Stimulated activated CD8-positive, alpha-beta memory T cell treated with anti-CD3 and anti-CD28 coated beads, Interleukin-15, amount 100 ng/mL, for 24 hours (primary cell): ENCODE results near the gene RPL27.

Source experiments
- DNase-seq: peaks from one replicate; pipeline ENCODE4 v3.0.0-alpha.2; 2020; ENCODE audit warnings: low read depth

The RPL27 gene

GRCh38 chr17:43020789-43021740 lies 22.8 kb downstream of the RPL27 start:
- no peak for DNase-seq

GRCh38 chr17:43021741-43022512 lies 23.7 kb downstream of the RPL27 start, which contains the start of gene VAT1:
Gene VAT1, minus strand, starts transcription at chr17:43022385. Its CDS starts 63 bp downstream, at chr17:43022322.
- DNase-seq: peak; percentile 47

- DNase-seq: peak; percentile 43
Observed at GRCh38 chr17:43024407-43025289, 26.4 kb downstream of the RPL27 start, which contains the start of gene RND2. Gene RND2, plus strand, starts transcription at chr17:43025231. Its CDS starts 117 bp downstream, at chr17:43025348.

- DNase-seq: no peak
Observed at GRCh38 chr17:43025290-43025657, 27.1 kb downstream of the RPL27 start.

- no peak for DNase-seq
Observed at GRCh38 chr17:43025766-43026537, 27.7 kb downstream of the RPL27 start.

- DNase-seq: no peak
Observed at GRCh38 chr17:43026595-43026994, 28.4 kb downstream of the RPL27 start.

- DNase-seq: no peak
Observed at GRCh38 chr17:43027091-43028032, 29.1 kb downstream of the RPL27 start.

GRCh38 chr17:43028221-43028861 lies 30.1 kb downstream of the RPL27 start:
- DNase-seq: no peak

GRCh38 chr17:43030137-43030767 lies 32.0 kb downstream of the RPL27 start:
- no peak for DNase-seq

- no peak for DNase-seq
Observed at GRCh38 chr17:43031666-43032065, 33.4 kb downstream of the RPL27 start.

GRCh38 chr17:43033948-43034881 lies 36.0 kb downstream of the RPL27 start:
- DNase-seq: no peak

- no peak for DNase-seq
Observed at GRCh38 chr17:43034894-43035293, 36.7 kb downstream of the RPL27 start.

- no peak for DNase-seq
Observed at GRCh38 chr17:43039646-43040045, 41.4 kb downstream of the RPL27 start.

- no peak for DNase-seq
Observed at GRCh38 chr17:43040655-43041054, 42.4 kb downstream of the RPL27 start.

- DNase-seq: no peak
Observed at GRCh38 chr17:43042025-43042628, 43.9 kb downstream of the RPL27 start.

- no peak for DNase-seq
Observed at GRCh38 chr17:43043307-43043706, 45.1 kb downstream of the RPL27 start.

GRCh38 chr17:43044024-43044423 lies 45.8 kb downstream of the RPL27 start:
- DNase-seq: no peak
